Endothelial cell (in vitro differentiated cells): ENCODE results near the gene SND1. TPM values are rescaled to one million over a fixed set of nuclear protein-coding genes. Genes with fewer than 3 reads are reported as not detected.
A peak's percentile ranks its signal among the peaks of the same experiment; 100 is the strongest.

Source experiments
- DNase-seq: peaks from one replicate; pipeline ENCODE4 v3.0.0; 2021; ENCODE audit warnings: low spot score
- H3K27ac Mint-ChIP-seq: one replicate; pipeline ENCODE4 v1.8.0; 2021; ENCODE audit warnings: mixed read lengths, inconsistent platforms; ENCODE audit not compliant: unreplicated experiment
- H3K27me3 Mint-ChIP-seq: one replicate; pipeline ENCODE4 v1.8.0; 2021; ENCODE audit warnings: mild to moderate bottlenecking, moderate library complexity, mixed read lengths, inconsistent platforms; ENCODE audit not compliant: unreplicated experiment
- H3K36me3 Mint-ChIP-seq: one replicate; pipeline ENCODE4 v1.8.0; 2021; ENCODE audit warnings: mild to moderate bottlenecking, low read depth, mixed read lengths, inconsistent platforms; ENCODE audit not compliant: unreplicated experiment
- H3K4me1 Mint-ChIP-seq: one replicate; pipeline ENCODE4 v1.8.0; 2021; ENCODE audit warnings: mild to moderate bottlenecking, mixed read lengths, inconsistent platforms; ENCODE audit not compliant: unreplicated experiment
- H3K4me3 Mint-ChIP-seq: one replicate; pipeline ENCODE4 v1.8.0; 2021; ENCODE audit warnings: mild to moderate bottlenecking, mixed read lengths, inconsistent platforms; ENCODE audit not compliant: unreplicated experiment
- H3K9me3 Mint-ChIP-seq: one replicate; pipeline ENCODE4 v1.8.0; 2021; ENCODE audit warnings: mixed read lengths, inconsistent platforms; ENCODE audit not compliant: unreplicated experiment
- total RNA-seq: library from RNA; stranded (reverse); fragmentation: NEBNext Ultra II Directional; extraction: Animal tissue kit (Norgen Biotek cat#: 25700); gene quantifications from one replicate; pipeline ENCODE4 v1.2.1, GENCODE V29; 2021; ENCODE audit not compliant: unreplicated experiment
- TF ChIP-seq, protein P1 (sequence below): fragments of 200-600 bp; sonication (generic); IDR thresholded peaks from one replicate; pipeline ENCODE4 v1.5.0; 2021; ENCODE audit warnings: antibody characterized with exemption; ENCODE audit not compliant: unreplicated experiment

Gene SND1
- total RNA-seq, 1 donor from 2014 or later: 375 TPM

DNA sequence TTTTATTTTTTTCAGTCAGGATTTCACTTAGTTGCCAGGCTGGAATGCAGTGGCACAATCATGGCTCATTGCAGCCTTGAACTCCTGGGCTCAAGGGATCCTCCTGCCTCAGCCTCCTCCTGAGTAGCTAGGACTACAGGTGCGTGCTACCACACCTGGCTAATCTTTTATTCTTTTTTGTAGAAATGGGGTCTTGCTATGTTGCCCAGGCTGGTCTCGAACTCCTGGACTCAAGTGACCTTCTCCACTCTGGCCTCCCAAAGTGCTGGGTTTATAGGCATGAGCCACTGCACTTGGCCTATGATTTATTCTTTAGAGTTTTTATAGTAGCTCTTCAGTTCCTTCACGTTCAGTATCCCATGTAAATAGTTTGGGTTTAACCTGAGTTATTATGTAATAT lies 5.5 kb downstream of the SND1 start:
- peaks cover 7% of the 10 kb centered on the region for H3K27me3 Mint-ChIP-seq
- H3K27ac Mint-ChIP-seq: no peak overlapping the region
- H3K36me3 Mint-ChIP-seq: peaks cover 38% of the 10 kb centered on the region

DNA sequence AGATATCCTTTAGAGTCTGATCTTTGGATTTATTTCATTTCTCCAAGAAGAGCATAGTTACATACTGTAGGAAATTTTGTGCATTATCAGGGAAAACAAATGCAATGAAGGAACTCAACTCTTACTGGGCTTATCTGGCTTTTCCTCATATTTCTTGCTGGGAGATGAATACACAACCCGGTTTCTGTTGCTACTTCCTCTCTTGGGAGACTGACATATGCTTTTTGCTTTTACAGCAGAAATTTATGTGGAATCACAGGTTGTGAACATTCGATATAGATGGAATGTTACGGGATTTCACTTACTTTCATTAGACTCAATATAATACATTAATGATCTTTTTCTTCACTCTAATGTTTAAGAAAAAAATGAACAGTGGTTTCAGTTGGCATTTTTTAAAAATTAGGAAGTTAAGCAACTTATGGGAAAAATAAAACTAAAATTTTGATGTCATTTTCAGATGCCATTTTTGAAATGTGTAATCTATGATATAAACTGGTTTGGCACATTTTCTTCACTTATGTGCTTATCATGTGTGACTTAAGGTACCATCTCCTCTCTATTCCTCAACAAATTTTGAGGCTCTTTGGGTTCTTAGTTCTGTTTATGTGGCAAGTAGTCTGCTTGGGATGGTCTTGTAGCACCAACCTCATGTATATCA lies 7.1 kb downstream of the SND1 start:
- TF ChIP-seq, protein P1, sequence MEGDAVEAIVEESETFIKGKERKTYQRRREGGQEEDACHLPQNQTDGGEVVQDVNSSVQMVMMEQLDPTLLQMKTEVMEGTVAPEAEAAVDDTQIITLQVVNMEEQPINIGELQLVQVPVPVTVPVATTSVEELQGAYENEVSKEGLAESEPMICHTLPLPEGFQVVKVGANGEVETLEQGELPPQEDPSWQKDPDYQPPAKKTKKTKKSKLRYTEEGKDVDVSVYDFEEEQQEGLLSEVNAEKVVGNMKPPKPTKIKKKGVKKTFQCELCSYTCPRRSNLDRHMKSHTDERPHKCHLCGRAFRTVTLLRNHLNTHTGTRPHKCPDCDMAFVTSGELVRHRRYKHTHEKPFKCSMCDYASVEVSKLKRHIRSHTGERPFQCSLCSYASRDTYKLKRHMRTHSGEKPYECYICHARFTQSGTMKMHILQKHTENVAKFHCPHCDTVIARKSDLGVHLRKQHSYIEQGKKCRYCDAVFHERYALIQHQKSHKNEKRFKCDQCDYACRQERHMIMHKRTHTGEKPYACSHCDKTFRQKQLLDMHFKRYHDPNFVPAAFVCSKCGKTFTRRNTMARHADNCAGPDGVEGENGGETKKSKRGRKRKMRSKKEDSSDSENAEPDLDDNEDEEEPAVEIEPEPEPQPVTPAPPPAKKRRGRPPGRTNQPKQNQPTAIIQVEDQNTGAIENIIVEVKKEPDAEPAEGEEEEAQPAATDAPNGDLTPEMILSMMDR: no peak
- Mint-ChIP-seq H3K4me1 (peaks cover 59% of the 10 kb centered on the region), H3K36me3 (peaks cover 30% of the 10 kb centered on the region), H3K27ac (no peak overlapping the region), H3K27me3 (peaks cover 2% of the 10 kb centered on the region), H3K9me3 (no peaks in the 10 kb centered on the region), H3K4me3 (no peak overlapping the region)
- no peak for DNase-seq

More for the DNA sequence above, 5.5 kb downstream of the SND1 start:
- TF ChIP-seq, protein P1: no peak
- H3K9me3 Mint-ChIP-seq: no peaks in the 10 kb centered on the region
- peaks cover 69% of the 10 kb centered on the region for H3K4me1 Mint-ChIP-seq
- H3K4me3 Mint-ChIP-seq: no peak overlapping the region
- DNase-seq: no peak

DNA sequence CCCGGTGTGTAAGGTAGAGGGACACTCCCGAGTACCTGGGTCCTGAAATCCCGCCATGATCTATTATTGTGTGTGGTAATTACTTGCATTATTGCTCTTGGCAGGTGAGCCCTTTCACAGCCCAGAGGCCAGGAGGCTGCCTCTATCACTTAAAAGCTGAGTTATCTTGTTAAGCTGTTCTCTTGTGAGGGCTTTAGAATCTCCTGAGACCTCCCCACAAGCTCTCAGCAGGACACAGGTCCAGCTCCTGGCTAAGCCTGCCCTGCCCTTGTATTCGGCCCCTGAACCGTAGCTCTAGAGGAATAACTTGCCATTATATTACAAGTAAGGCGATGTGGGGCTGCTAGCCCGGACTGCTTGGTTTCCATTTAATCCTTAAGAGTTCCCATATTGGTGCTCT lies 13.9 kb downstream of the SND1 start:
- Mint-ChIP-seq H3K4me3 (no peak overlapping the region), H3K9me3 (no peaks in the 10 kb centered on the region), H3K27ac (no peak overlapping the region), H3K36me3 (peaks cover 31% of the 10 kb centered on the region), H3K27me3 (no peaks in the 10 kb centered on the region), H3K4me1 (peaks cover 55% of the 10 kb centered on the region)
- no peak for DNase-seq
- TF ChIP-seq, protein P1: no peak

DNA sequence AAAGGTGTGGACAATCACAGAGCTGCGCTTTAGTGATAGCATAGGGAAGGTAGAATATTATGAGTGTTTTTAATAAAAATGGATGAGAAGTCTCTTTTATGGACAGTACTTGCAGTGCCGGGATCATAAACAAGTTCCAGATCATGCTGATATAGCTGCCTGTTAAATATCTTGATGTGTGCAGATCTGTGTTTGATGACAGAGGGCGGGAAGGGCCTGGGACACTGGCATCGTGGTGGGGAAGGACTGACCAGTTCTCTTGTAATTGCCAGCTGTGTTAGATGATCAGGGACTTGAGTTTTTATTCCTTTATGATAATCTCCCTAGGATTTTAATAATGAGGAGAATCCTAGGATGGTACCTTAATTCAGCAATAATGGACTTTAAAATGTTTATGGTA lies 14.6 kb downstream of the SND1 start:
- Mint-ChIP-seq H3K4me3 (no peak overlapping the region), H3K36me3 (peaks cover 29% of the 10 kb centered on the region), H3K27ac (peak overlapping the region; percentile 25), H3K9me3 (no peaks in the 10 kb centered on the region), H3K27me3 (no peaks in the 10 kb centered on the region), H3K4me1 (peaks cover 52% of the 10 kb centered on the region)
- no peak for DNase-seq
- TF ChIP-seq, protein P1: no peak

DNA sequence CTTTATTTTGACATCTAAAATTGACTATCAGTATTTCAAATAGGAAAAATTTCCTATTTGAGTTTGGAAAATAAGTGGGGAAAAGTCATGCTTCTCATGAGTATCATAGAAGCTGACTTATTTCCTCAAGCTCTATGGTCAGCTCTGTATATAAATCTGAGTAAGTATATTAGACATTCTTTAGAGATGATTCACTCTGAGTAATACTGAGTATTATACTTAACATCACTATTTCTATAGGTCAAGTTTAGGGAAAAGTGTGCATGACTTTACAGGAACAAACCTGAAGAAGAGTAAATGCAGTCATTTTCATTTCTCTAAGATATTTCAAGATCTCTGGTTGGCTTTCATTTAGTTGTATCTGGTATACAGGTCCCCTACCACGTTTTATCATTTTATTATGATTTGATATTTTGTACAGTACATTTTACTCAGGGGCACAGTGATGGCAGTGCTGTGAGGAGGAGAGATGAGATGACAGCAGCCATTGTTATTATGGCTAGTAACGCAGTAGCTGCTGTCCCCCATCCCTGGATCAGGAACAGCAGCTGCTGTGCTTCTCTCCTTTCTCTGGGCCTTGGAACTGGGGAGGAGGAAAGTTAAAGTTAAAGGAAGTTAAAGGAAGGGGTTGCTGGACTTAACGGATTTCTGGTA lies 15.2 kb downstream of the SND1 start:
- Mint-ChIP-seq H3K9me3 (no peaks in the 10 kb centered on the region), H3K4me1 (peaks cover 52% of the 10 kb centered on the region), H3K27ac (peak overlapping the region; percentile 7), H3K4me3 (no peak overlapping the region), H3K27me3 (no peaks in the 10 kb centered on the region), H3K36me3 (peaks cover 31% of the 10 kb centered on the region)
- no peak for DNase-seq
- TF ChIP-seq, protein P1: no peak
